Measurements from ENCODE around the gene TEX30.

TEX30 gene

DNA sequence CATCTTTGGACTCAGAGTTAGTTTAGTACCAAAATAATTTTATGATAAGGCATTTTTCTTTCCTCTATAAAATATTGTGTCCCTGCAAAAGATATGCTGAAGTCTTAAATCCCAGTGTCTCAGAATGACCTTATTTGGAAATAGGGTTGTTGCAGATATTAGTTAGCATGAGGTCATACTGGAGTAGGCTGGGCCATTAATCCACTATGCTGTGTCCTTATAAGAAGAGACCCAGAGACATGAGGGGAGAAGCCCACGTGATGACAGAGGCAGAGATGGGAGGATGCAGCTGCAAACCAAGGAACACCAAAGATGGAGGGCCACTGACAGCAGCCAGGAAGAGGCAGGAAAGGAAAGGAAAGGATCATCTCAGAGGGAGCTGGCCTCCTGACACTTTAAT, 18.8 kb upstream of the TEX30 start:
- Histone ChIP-seq H3K27me3 (ENCODE audit: insufficient read depth, poor library complexity, severe bottlenecking) (no peaks in the 10 kb centered on the region), H3K27ac (replicated peaks) (no peak overlapping the region), H3K4me3 (replicated peaks; ENCODE audit: insufficient read depth, low read length) (no peak overlapping the region)
- DNase-seq (ENCODE audit: low read depth in 1 of 2, low spot score in 1 of 2), result no peak
- no peak for TF ChIP-seq GABPA (IDR thresholded peaks at IDR 0.05; ENCODE audit: low read depth)
- no peak for TF ChIP-seq REST (IDR thresholded peaks at IDR 0.05; ENCODE audit: insufficient replicate concordance, low read depth)
- no peak for TF ChIP-seq POLR2AphosphoS5 (IDR thresholded peaks at IDR 0.05; ENCODE audit: low read depth)
- TF ChIP-seq, protein P1, sequence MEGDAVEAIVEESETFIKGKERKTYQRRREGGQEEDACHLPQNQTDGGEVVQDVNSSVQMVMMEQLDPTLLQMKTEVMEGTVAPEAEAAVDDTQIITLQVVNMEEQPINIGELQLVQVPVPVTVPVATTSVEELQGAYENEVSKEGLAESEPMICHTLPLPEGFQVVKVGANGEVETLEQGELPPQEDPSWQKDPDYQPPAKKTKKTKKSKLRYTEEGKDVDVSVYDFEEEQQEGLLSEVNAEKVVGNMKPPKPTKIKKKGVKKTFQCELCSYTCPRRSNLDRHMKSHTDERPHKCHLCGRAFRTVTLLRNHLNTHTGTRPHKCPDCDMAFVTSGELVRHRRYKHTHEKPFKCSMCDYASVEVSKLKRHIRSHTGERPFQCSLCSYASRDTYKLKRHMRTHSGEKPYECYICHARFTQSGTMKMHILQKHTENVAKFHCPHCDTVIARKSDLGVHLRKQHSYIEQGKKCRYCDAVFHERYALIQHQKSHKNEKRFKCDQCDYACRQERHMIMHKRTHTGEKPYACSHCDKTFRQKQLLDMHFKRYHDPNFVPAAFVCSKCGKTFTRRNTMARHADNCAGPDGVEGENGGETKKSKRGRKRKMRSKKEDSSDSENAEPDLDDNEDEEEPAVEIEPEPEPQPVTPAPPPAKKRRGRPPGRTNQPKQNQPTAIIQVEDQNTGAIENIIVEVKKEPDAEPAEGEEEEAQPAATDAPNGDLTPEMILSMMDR (IDR thresholded peaks at IDR 0.05; ENCODE audit: insufficient read depth, low read length), result no peak
- no peak for TF ChIP-seq SPI1 (IDR thresholded peaks at IDR 0.05; ENCODE audit: borderline replicate concordance, low read depth)

GRCh38 chr13:102788683-102789082, 15.1 kb upstream of the TEX30 start:
- H3K27ac ChIP-seq (replicated peaks), result no peak overlapping the region
- DNase-seq (ENCODE audit: low read depth in 1 of 2, low spot score in 1 of 2), result no peak
- no peak overlapping the region for H3K4me3 ChIP-seq (replicated peaks; ENCODE audit: insufficient read depth, low read length)
- TF ChIP-seq, protein P1 (IDR thresholded peaks at IDR 0.05; ENCODE audit: insufficient read depth, low read length), result no peak
- no peak for TF ChIP-seq SPI1 (IDR thresholded peaks at IDR 0.05; ENCODE audit: borderline replicate concordance, low read depth)
- no peak for TF ChIP-seq REST (IDR thresholded peaks at IDR 0.05; ENCODE audit: insufficient replicate concordance, low read depth)
- no peak for TF ChIP-seq GABPA (IDR thresholded peaks at IDR 0.05; ENCODE audit: low read depth)
- TF ChIP-seq POLR2AphosphoS5 (IDR thresholded peaks at IDR 0.05; ENCODE audit: low read depth), result no peak
- no peaks in the 10 kb centered on the region for H3K27me3 ChIP-seq (ENCODE audit: insufficient read depth, poor library complexity, severe bottlenecking)

DNA sequence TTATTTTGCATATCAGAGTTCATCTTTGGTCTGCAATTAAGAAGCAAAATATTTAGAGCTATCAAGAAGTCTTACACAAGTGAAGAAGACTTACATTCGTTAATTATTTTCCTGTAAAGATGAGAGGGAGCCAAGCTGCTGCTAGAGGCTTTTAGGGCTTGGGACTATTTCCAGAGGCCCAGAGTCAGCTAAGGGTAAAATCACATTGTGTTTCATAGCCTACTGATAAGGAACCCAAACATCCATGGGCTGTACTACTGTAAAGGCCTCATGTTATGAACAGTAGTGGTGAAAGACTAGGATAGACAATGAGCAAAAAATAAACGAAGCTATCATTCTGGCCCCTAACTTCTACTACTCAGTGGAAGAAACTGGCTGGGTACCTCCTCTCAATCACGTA, 10.9 kb upstream of the TEX30 start:
- TF ChIP-seq POLR2AphosphoS5 (IDR thresholded peaks at IDR 0.05; ENCODE audit: low read depth) (no peak), GABPA (IDR thresholded peaks at IDR 0.05; ENCODE audit: low read depth) (no peak), REST (IDR thresholded peaks at IDR 0.05; ENCODE audit: insufficient replicate concordance, low read depth) (no peak), SPI1 (IDR thresholded peaks at IDR 0.05; ENCODE audit: borderline replicate concordance, low read depth) (no peak)
- TF ChIP-seq, protein P1 (IDR thresholded peaks at IDR 0.05; ENCODE audit: insufficient read depth, low read length), result no peak

More for the DNA sequence above, 10.9 kb upstream of the TEX30 start:
- no peak overlapping the region for H3K4me3 ChIP-seq (replicated peaks; ENCODE audit: insufficient read depth, low read length)
- H3K27ac ChIP-seq (replicated peaks), result no peak overlapping the region
- H3K27me3 ChIP-seq (ENCODE audit: insufficient read depth, poor library complexity, severe bottlenecking), result no peaks in the 10 kb centered on the region
- DNase-seq (ENCODE audit: low read depth in 1 of 2, low spot score in 1 of 2), result no peak
